Measurements from ENCODE around the gene ST3GAL5. TPM values are rescaled to one million over a fixed set of nuclear protein-coding genes. Genes with fewer than 3 reads are reported as not detected.

The ST3GAL5 gene
- total RNA-seq, 1 experiment from 2014 or later = 3.4 TPM

GRCh38 chr2:85868822-85869221 is 20.0 kb downstream of the ST3GAL5 start:
- DNase-seq = no peak
- Histone ChIP-seq H3K36me3 (replicated peaks; ENCODE audit: control insufficient read depth, insufficient read depth, low read length) (no peaks in the 10 kb centered on the region), H3K4me3 (ENCODE audit: insufficient read depth, low read depth, low read length) (no peak overlapping the region), H3K27me3 (ENCODE audit: control insufficient read depth, insufficient read depth, low read length) (no peaks in the 10 kb centered on the region)

GRCh38 chr2:85867556-85868292 is 21.1 kb downstream of the ST3GAL5 start:
- no peaks in the 10 kb centered on the region for H3K27me3 ChIP-seq (ENCODE audit: control insufficient read depth, insufficient read depth, low read length)
- no peaks in the 10 kb centered on the region for H3K36me3 ChIP-seq (replicated peaks; ENCODE audit: control insufficient read depth, insufficient read depth, low read length)
- no peak for DNase-seq
- no peak overlapping the region for H3K4me3 ChIP-seq (ENCODE audit: insufficient read depth, low read depth, low read length)

- H3K36me3 ChIP-seq (replicated peaks; ENCODE audit: control insufficient read depth, insufficient read depth, low read length) = no peaks in the 10 kb centered on the region
- H3K4me3 ChIP-seq (ENCODE audit: insufficient read depth, low read depth, low read length) = no peak overlapping the region
- no peak for DNase-seq
- no peaks in the 10 kb centered on the region for H3K27me3 ChIP-seq (ENCODE audit: control insufficient read depth, insufficient read depth, low read length)
Measured at GRCh38 chr2:85867121-85867520, 21.7 kb downstream of the ST3GAL5 start.

- Histone ChIP-seq H3K27me3 (ENCODE audit: control insufficient read depth, insufficient read depth, low read length) (no peaks in the 10 kb centered on the region), H3K36me3 (replicated peaks; ENCODE audit: control insufficient read depth, insufficient read depth, low read length) (no peaks in the 10 kb centered on the region), H3K4me3 (ENCODE audit: insufficient read depth, low read depth, low read length) (no peak overlapping the region)
- DNase-seq = no peak
Measured at GRCh38 chr2:85866165-85866659, 22.6 kb downstream of the ST3GAL5 start.

GRCh38 chr2:85865539-85866164 is 23.1 kb downstream of the ST3GAL5 start:
- DNase-seq = no peak
- H3K36me3 ChIP-seq (replicated peaks; ENCODE audit: control insufficient read depth, insufficient read depth, low read length) = no peaks in the 10 kb centered on the region
- H3K27me3 ChIP-seq (ENCODE audit: control insufficient read depth, insufficient read depth, low read length) = no peaks in the 10 kb centered on the region
- no peak overlapping the region for H3K4me3 ChIP-seq (ENCODE audit: insufficient read depth, low read depth, low read length)

GRCh38 chr2:85864654-85865053 is 24.1 kb downstream of the ST3GAL5 start:
- H3K4me3 ChIP-seq (ENCODE audit: insufficient read depth, low read depth, low read length) = no peak overlapping the region
- no peaks in the 10 kb centered on the region for H3K27me3 ChIP-seq (ENCODE audit: control insufficient read depth, insufficient read depth, low read length)
- H3K36me3 ChIP-seq (replicated peaks; ENCODE audit: control insufficient read depth, insufficient read depth, low read length) = no peaks in the 10 kb centered on the region
- DNase-seq = no peak

- no peak overlapping the region for H3K4me3 ChIP-seq (ENCODE audit: insufficient read depth, low read depth, low read length)
- no peak for DNase-seq
- H3K36me3 ChIP-seq (replicated peaks; ENCODE audit: control insufficient read depth, insufficient read depth, low read length) = no peaks in the 10 kb centered on the region
Measured at GRCh38 chr2:85862426-85862825, 26.4 kb downstream of the ST3GAL5 start.

GRCh38 chr2:85861650-85862049 is 27.1 kb downstream of the ST3GAL5 start:
- no peak overlapping the region for H3K4me3 ChIP-seq (ENCODE audit: insufficient read depth, low read depth, low read length)
- H3K27me3 ChIP-seq (ENCODE audit: control insufficient read depth, insufficient read depth, low read length) = no peaks in the 10 kb centered on the region
- no peaks in the 10 kb centered on the region for H3K36me3 ChIP-seq (replicated peaks; ENCODE audit: control insufficient read depth, insufficient read depth, low read length)
- DNase-seq = no peak

More at GRCh38 chr2:85862426-85862825, 26.4 kb downstream of the ST3GAL5 start:
- H3K27me3 ChIP-seq (ENCODE audit: control insufficient read depth, insufficient read depth, low read length) = no peaks in the 10 kb centered on the region

- H3K4me3 ChIP-seq (ENCODE audit: insufficient read depth, low read depth, low read length) = no peak overlapping the region
- H3K36me3 ChIP-seq (replicated peaks; ENCODE audit: control insufficient read depth, insufficient read depth, low read length) = no peaks in the 10 kb centered on the region
- DNase-seq = no peak
- H3K27me3 ChIP-seq (ENCODE audit: control insufficient read depth, insufficient read depth, low read length) = no peaks in the 10 kb centered on the region
Measured at GRCh38 chr2:85861180-85861579, 27.6 kb downstream of the ST3GAL5 start.

GRCh38 chr2:85858841-85859240 is 29.9 kb downstream of the ST3GAL5 start:
- Histone ChIP-seq H3K27me3 (ENCODE audit: control insufficient read depth, insufficient read depth, low read length) (no peaks in the 10 kb centered on the region), H3K36me3 (replicated peaks; ENCODE audit: control insufficient read depth, insufficient read depth, low read length) (no peaks in the 10 kb centered on the region)
- no peak for DNase-seq

GRCh38 chr2:85854897-85855296 is 33.9 kb downstream of the ST3GAL5 start:
- Histone ChIP-seq H3K36me3 (replicated peaks; ENCODE audit: control insufficient read depth, insufficient read depth, low read length) (no peaks in the 10 kb centered on the region), H3K27me3 (ENCODE audit: control insufficient read depth, insufficient read depth, low read length) (no peaks in the 10 kb centered on the region), H3K4me3 (ENCODE audit: insufficient read depth, low read depth, low read length) (no peak overlapping the region)
- DNase-seq = no peak

More at GRCh38 chr2:85858841-85859240, 29.9 kb downstream of the ST3GAL5 start:
- H3K4me3 ChIP-seq (ENCODE audit: insufficient read depth, low read depth, low read length) = no peak overlapping the region

GRCh38 chr2:85854166-85854509 is 34.7 kb downstream of the ST3GAL5 start:
- H3K27me3 ChIP-seq (ENCODE audit: control insufficient read depth, insufficient read depth, low read length) = no peaks in the 10 kb centered on the region
- no peak for DNase-seq
- H3K36me3 ChIP-seq (replicated peaks; ENCODE audit: control insufficient read depth, insufficient read depth, low read length) = no peaks in the 10 kb centered on the region
- no peak overlapping the region for H3K4me3 ChIP-seq (ENCODE audit: insufficient read depth, low read depth, low read length)

GRCh38 chr2:85853499-85854165 is 35.2 kb downstream of the ST3GAL5 start:
- Histone ChIP-seq H3K27me3 (ENCODE audit: control insufficient read depth, insufficient read depth, low read length) (no peaks in the 10 kb centered on the region), H3K4me3 (ENCODE audit: insufficient read depth, low read depth, low read length) (no peak overlapping the region), H3K36me3 (replicated peaks; ENCODE audit: control insufficient read depth, insufficient read depth, low read length) (no peaks in the 10 kb centered on the region)
- no peak for DNase-seq

- Histone ChIP-seq H3K36me3 (replicated peaks; ENCODE audit: control insufficient read depth, insufficient read depth, low read length) (no peaks in the 10 kb centered on the region), H3K27me3 (ENCODE audit: control insufficient read depth, insufficient read depth, low read length) (no peaks in the 10 kb centered on the region), H3K4me3 (ENCODE audit: insufficient read depth, low read depth, low read length) (no peak overlapping the region)
- DNase-seq = no peak
Measured at GRCh38 chr2:85852937-85853498, 35.8 kb downstream of the ST3GAL5 start.

Measured in H7 (cell line).